ENCODE measurements around the gene TMEM220. TPM values are rescaled to one million over a fixed set of nuclear protein-coding genes. Genes with fewer than 3 reads are reported as not detected.
A peak's percentile ranks its signal among the peaks of the same experiment; 100 is the strongest.

TMEM220 gene
- total and polyA plus RNA-seq, 9 of the 15 experiments (the other 6 are each of a cell fraction or from before 2014, with no cell fraction given), result not detected

- TF ChIP-seq CHD7 (IDR thresholded peaks at IDR 0.05; ENCODE audit: low read depth, low read length), result no peak
- peak; percentile 58; the same call in 1 of the 2 replicates for TF ChIP-seq ZKSCAN1 (IDR thresholded peaks at IDR 0.05; ENCODE audit: low read depth, low read length)
- no peak for TF ChIP-seq HEY1 (CRISPR knock-in tag; IDR thresholded peaks at IDR 0.05; ENCODE audit: borderline replicate concordance)
- no peak for TF ChIP-seq DNMT1 (IDR thresholded peaks at IDR 0.05)
- TF ChIP-seq ZNF707 (CRISPR knock-in tag; conservative IDR thresholded peaks at IDR 0.05), result no peak
- TF ChIP-seq ERF (CRISPR knock-in tag; IDR thresholded peaks at IDR 0.05), result no peak
- no peak for TF ChIP-seq PYGO2 (tag; IDR thresholded peaks at IDR 0.05)
- TF ChIP-seq MTA2 (IDR thresholded peaks at IDR 0.05; ENCODE audit: low read depth), result no peak
- TF ChIP-seq ZNF436 (CRISPR knock-in tag; IDR thresholded peaks at IDR 0.05), result no peak
- TF ChIP-seq TBP (optimal IDR thresholded peaks at IDR 0.05; ENCODE audit: low read depth, low read length), result peak; percentile 64
- no peak for TF ChIP-seq ZNF274 (IDR thresholded peaks at IDR 0.05; ENCODE audit: borderline replicate concordance, low read depth, low read length)
- no peak for TF ChIP-seq GTF2A2 (tag; IDR thresholded peaks at IDR 0.05)
- TF ChIP-seq MAZ (CRISPR knock-in tag; conservative IDR thresholded peaks at IDR 0.05 in 1 of 2, IDR thresholded peaks at IDR 0.05 in 1 of 2), result peak in 1 of 2 experiments; percentile 57; a peak in 1 of 4 replicates
- no peak for TF ChIP-seq MCM3 (IDR thresholded peaks at IDR 0.05)
- no peak for TF ChIP-seq LCOR (CRISPR knock-in tag; IDR thresholded peaks at IDR 0.05)
- no peak for TF ChIP-seq ZNF134 (CRISPR knock-in tag; conservative IDR thresholded peaks at IDR 0.05)
- no peak for TF ChIP-seq ZNF354B (CRISPR knock-in tag; IDR thresholded peaks at IDR 0.05)
Measured at GRCh38 chr17:10697092-10698081, 32.4 kb downstream of the TMEM220 start, which contains the start of the genes ADPRM and SCO1 (continued).

Data from K562 (cell line).